Tibial nerve (tissue), 4 donors: ENCODE measurements around the gene RAB28.

Source experiments
- EP300 ChIP-seq, 2 donors: sonication (generic); formaldehyde crosslinking; IDR thresholded peaks; one replicate each; pipeline ENCODE4 v1.6.1; 2017; ENCODE audit warnings: antibody characterized with exemption in 2 of 2, mild to moderate bottlenecking in 1 of 2
- POLR2A ChIP-seq, 2 donors: fragments of 450-650 bp; IDR thresholded peaks; one replicate each; pipeline ENCODE4 v1.6.1; 2017; ENCODE audit warnings: antibody characterized with exemption in 2 of 2, mild to moderate bottlenecking in 2 of 2, moderate library complexity in 2 of 2
- TF ChIP-seq, protein P1 (sequence below), 5 experiments: fragments of 200-600 bp in 3 of 5; fragments of 450-650 bp in 2 of 5; sonication (generic) in 3 of 5; IDR thresholded peaks; one replicate each; pipeline ENCODE4 v1.5.1; 2016 to 2019; ENCODE audit warnings: antibody characterized with exemption in 5 of 5, mild to moderate bottlenecking in 3 of 5, moderate library complexity in 2 of 5

DNA sequence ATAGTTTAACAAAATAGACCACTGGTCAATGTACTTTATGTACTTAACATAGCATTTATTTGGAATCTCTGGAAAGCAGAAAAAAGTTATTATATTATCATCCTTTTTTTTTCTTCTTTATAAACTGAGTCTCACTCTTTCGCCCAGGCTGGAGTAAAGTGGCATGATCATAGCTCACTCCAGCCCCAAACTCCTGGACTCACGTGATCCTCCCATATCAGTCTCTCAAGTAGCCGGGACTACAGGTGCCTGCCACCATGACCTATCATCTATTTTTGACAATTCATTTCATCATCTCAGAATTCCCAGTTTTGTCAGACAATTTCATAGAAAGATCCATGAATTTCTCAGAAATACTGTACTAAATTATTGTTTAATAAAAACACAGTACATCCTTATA, 12.7 kb downstream of the RAB28 start:
- no peak for TF ChIP-seq POLR2A (IDR thresholded peaks at IDR 0.05)
- TF ChIP-seq, protein P1, sequence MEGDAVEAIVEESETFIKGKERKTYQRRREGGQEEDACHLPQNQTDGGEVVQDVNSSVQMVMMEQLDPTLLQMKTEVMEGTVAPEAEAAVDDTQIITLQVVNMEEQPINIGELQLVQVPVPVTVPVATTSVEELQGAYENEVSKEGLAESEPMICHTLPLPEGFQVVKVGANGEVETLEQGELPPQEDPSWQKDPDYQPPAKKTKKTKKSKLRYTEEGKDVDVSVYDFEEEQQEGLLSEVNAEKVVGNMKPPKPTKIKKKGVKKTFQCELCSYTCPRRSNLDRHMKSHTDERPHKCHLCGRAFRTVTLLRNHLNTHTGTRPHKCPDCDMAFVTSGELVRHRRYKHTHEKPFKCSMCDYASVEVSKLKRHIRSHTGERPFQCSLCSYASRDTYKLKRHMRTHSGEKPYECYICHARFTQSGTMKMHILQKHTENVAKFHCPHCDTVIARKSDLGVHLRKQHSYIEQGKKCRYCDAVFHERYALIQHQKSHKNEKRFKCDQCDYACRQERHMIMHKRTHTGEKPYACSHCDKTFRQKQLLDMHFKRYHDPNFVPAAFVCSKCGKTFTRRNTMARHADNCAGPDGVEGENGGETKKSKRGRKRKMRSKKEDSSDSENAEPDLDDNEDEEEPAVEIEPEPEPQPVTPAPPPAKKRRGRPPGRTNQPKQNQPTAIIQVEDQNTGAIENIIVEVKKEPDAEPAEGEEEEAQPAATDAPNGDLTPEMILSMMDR (IDR thresholded peaks at IDR 0.05): no peak
- TF ChIP-seq EP300 (IDR thresholded peaks at IDR 0.05): no peak
